Dendritic cell treated with granulocyte-macrophage colony-stimulating factor and Interleukin-4, amounts not matched to agents 40 ng/mL and 50 ng/mL, for 4 days (primary cell): ENCODE measurements around the gene THSD8.

Experiments used
- H3K27ac Mint-ChIP-seq: one replicate; pipeline ENCODE4 v1.8.0; 2022; ENCODE audit warnings: mild to moderate bottlenecking, mixed read lengths
- H3K27me3 Mint-ChIP-seq: one replicate; pipeline ENCODE4 v1.8.0; 2022; ENCODE audit warnings: mild to moderate bottlenecking, mixed read lengths
- H3K36me3 Mint-ChIP-seq: one replicate; pipeline ENCODE4 v1.8.0; 2022; ENCODE audit warnings: low read depth, mixed read lengths
- H3K4me1 Mint-ChIP-seq: one replicate; pipeline ENCODE4 v1.8.0; 2022; ENCODE audit warnings: low read depth, mixed read lengths
- H3K4me3 Mint-ChIP-seq: one replicate; pipeline ENCODE4 v1.8.0; 2022; ENCODE audit warnings: mild to moderate bottlenecking, moderate library complexity, mixed read lengths
- H3K9me3 Mint-ChIP-seq: one replicate; pipeline ENCODE4 v1.8.0; 2022; ENCODE audit warnings: mixed read lengths
- intact Hi-C: fragments of 100-400 bp; cut with micrococcal nuclease; formaldehyde crosslinking; loops from one replicate; pipeline ENCODE4 v1.15.0; 2022

THSD8 gene

GRCh38 chr19:12784871-12785430 lies 16.9 kb upstream of the THSD8 start:
- Mint-ChIP-seq H3K4me1 (peaks cover 35% of the 10 kb centered on the region), H3K9me3 (no peaks in the 10 kb centered on the region)
- intact Hi-C loops = no loop called here

GRCh38 chr19:12785431-12786031 lies 16.3 kb upstream of the THSD8 start:
- no peak overlapping the region for H3K4me3 Mint-ChIP-seq
- H3K36me3 Mint-ChIP-seq = peaks cover 13% of the 10 kb centered on the region
- no peak overlapping the region for H3K27ac Mint-ChIP-seq
- intact Hi-C loops = no loop called here
- H3K9me3 Mint-ChIP-seq = no peaks in the 10 kb centered on the region
- H3K27me3 Mint-ChIP-seq = no peaks in the 10 kb centered on the region
- H3K4me1 Mint-ChIP-seq = peaks cover 36% of the 10 kb centered on the region

More at GRCh38 chr19:12784871-12785430, 16.9 kb upstream of the THSD8 start:
- peaks cover 9% of the 10 kb centered on the region for H3K36me3 Mint-ChIP-seq
- no peaks in the 10 kb centered on the region for H3K27me3 Mint-ChIP-seq
- no peak overlapping the region for H3K4me3 Mint-ChIP-seq
- no peak overlapping the region for H3K27ac Mint-ChIP-seq

GRCh38 chr19:12786141-12786870 lies 15.6 kb upstream of the THSD8 start:
- H3K27me3 Mint-ChIP-seq = no peaks in the 10 kb centered on the region
- peaks cover 41% of the 10 kb centered on the region for H3K4me1 Mint-ChIP-seq
- no peak overlapping the region for H3K27ac Mint-ChIP-seq
- H3K36me3 Mint-ChIP-seq = peaks cover 20% of the 10 kb centered on the region
- H3K4me3 Mint-ChIP-seq = peak overlapping the region; percentile 40
- H3K9me3 Mint-ChIP-seq = no peaks in the 10 kb centered on the region
- intact Hi-C loops = no loop called here

DNA sequence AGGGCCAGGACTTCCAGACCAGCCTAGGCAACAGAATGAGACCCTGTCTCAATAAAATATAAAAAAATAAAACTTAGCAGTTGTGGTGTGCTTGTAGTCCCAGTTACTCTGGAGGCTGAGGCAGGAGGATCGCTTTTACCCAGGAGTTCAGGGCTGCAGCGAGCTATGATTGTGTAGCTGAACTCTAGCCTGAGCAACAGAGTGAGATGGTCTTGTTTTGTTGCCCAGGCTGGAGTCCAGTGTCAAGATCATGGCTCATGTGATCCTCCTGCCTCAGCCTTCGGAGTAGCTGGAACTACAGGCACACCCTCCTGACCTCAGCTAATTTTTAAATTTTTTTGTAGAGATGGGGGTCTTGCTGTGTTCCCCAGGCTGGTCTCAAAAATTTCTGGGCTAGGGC lies 14.9 kb upstream of the THSD8 start:
- peaks cover 35% of the 10 kb centered on the region for H3K4me1 Mint-ChIP-seq
- H3K27me3 Mint-ChIP-seq = no peaks in the 10 kb centered on the region
- no peak overlapping the region for H3K27ac Mint-ChIP-seq
- intact Hi-C loops = no loop called here
- no peaks in the 10 kb centered on the region for H3K9me3 Mint-ChIP-seq
- peaks cover 27% of the 10 kb centered on the region for H3K36me3 Mint-ChIP-seq
- peak overlapping the region; percentile 40 for H3K4me3 Mint-ChIP-seq

DNA sequence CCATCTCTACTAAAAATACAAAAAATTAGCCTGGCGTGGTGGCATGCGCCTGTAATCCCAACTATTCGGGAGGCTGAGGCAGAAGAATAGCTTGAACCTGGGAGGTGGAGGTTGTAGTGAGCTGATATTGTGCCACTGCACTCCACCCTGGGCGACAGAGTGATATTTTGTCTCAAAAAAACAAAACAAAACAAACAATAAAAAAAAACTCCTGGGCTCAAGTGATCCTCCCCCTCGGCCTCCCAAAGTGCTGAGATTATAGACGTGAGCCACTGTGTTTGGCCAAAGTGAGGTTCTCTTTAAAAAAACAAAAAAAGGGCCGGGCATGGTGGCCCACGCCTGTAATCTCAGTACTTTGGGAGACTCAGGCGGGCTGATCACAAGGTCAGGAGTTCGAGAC lies 14.4 kb upstream of the THSD8 start:
- Mint-ChIP-seq H3K27me3 (no peaks in the 10 kb centered on the region), H3K36me3 (peaks cover 32% of the 10 kb centered on the region), H3K9me3 (no peaks in the 10 kb centered on the region), H3K27ac (no peak overlapping the region), H3K4me1 (peaks cover 31% of the 10 kb centered on the region), H3K4me3 (no peak overlapping the region)
- intact Hi-C loops = no loop called here

DNA sequence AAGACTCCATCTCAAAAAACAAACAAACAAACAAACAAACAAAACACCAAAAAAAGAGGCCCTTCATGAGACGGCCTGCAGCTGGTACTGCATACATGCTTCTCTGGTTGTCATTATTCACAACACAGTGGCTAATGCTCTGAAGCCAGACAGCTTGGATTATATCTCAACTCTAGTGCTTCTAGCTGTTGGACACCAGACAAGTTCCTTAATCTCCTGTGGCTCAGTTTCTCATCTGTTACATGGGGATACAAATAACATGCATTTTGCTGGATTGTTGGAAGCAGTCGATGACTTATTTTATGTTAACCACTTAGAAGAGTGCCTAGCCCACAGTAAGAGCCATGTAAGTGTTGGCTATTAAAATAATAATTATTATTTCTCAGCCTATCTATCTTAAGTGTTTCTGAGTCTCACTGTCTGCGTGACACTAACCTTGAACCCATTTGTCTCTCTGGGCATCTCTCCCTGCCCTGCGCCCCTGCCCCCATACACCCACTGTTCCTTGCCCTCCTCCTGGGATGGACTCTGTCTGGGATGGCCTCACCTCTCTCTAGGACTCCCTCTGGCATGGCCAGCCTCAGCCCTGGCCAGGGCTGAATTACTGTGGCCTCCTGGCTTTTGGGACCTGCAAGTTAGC lies 13.7 kb upstream of the THSD8 start:
- Mint-ChIP-seq H3K27me3 (no peaks in the 10 kb centered on the region), H3K4me3 (peak overlapping the region; percentile 91)

GRCh38 chr19:12788682-12789097 lies 13.2 kb upstream of the THSD8 start:
- no peak overlapping the region for H3K27ac Mint-ChIP-seq
- no peaks in the 10 kb centered on the region for H3K27me3 Mint-ChIP-seq
- intact Hi-C loops = no loop called here
- H3K4me3 Mint-ChIP-seq = peak overlapping the region; percentile 91
- no peaks in the 10 kb centered on the region for H3K9me3 Mint-ChIP-seq
- H3K4me1 Mint-ChIP-seq = peaks cover 31% of the 10 kb centered on the region
- H3K36me3 Mint-ChIP-seq = peaks cover 44% of the 10 kb centered on the region

More for the DNA sequence above, 13.7 kb upstream of the THSD8 start:
- Mint-ChIP-seq H3K9me3 (no peaks in the 10 kb centered on the region), H3K36me3 (peaks cover 39% of the 10 kb centered on the region), H3K27ac (no peak overlapping the region), H3K4me1 (peaks cover 31% of the 10 kb centered on the region)
- intact Hi-C loops = no loop called here

DNA sequence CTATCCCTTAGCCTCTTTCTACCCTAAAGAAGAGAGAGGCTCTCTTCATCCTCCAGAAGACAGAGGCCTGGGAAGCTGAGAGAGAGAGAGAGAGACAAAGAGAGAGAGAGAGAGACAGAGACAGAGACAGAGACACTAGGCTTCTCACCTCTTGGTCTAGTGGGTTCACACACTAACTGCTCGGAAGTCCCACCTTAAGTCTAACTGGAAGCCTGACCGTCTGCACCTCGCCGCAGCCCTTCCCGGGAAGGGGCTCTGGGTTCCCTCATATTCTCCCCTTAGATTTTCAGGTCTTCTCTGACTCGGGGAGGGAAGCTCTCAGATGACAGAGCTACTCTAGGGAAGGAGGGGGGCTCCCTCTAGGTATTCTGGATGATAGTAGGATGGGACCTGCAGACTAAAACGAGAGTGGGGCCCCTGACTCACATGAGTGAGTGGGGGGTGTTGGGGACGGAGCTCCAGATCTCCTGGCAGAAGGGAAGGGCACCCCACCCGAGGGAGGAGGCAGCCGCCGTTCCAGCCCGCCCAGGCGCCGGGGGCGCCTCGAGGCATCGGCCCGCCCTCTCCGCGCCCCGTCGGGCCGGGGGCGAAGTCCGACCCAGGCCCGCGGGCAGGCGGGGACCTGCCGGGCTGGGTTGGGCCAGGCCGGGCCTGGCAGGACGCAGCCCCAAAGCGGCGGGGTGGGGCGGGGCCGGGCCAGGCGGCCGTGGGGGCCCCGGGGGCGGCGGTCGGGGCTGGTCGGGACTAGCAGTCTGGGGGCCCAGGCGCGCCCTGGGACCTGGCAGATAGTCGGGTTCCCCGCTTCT lies 12.6 kb upstream of the THSD8 start:
- no peaks in the 10 kb centered on the region for H3K9me3 Mint-ChIP-seq
- peaks cover 50% of the 10 kb centered on the region for H3K36me3 Mint-ChIP-seq
- no peak overlapping the region for H3K27ac Mint-ChIP-seq
- no peaks in the 10 kb centered on the region for H3K27me3 Mint-ChIP-seq
- intact Hi-C loops = no loop called here
- peaks cover 35% of the 10 kb centered on the region for H3K4me1 Mint-ChIP-seq
- H3K4me3 Mint-ChIP-seq = peak overlapping the region; percentile 95

DNA sequence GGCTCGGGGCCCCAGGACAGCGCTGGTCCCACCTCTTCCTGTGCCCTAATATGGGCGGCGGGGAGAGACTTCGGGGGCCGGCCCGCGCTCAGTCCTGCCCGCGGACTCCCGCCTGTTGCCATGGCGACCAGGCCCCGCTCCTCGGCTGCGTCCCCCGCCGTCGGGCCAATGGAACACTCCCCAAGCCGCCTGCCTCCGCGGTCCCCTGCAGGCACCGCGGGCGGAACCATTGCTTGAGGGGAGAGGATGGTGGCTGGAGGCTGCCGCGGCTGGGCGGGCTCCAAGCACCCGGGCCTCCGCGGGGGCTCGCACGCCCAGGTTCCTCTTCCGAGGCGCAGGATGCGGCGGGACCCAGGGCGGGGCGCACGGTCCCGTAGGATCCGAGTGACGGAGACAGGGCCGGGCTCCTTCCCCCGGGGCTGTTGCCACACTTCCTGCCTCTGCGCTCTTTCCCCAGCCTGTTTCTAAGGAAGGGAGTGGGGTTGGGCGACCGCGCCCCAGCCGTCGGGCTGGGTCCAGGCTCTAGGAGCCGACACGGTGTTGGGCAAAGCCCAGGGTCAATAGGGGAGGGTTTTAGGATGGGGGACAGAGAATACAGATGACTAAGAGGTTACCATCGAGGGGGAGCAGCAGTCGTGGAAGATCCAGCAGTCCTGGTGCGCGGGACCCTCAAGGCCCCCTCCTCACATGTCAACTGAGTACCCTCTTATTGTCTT lies 11.8 kb upstream of the THSD8 start:
- Mint-ChIP-seq H3K27me3 (no peaks in the 10 kb centered on the region), H3K4me3 (peak overlapping the region; percentile 95), H3K4me1 (peaks cover 43% of the 10 kb centered on the region), H3K9me3 (no peaks in the 10 kb centered on the region), H3K36me3 (peaks cover 51% of the 10 kb centered on the region), H3K27ac (no peak overlapping the region)
- intact Hi-C loops = loop anchor here (1.0 kb wide), 1 partner anchor 8 kb away; no protein-coding TSS in a partner anchor

GRCh38 chr19:12790628-12791344 lies 11.1 kb upstream of the THSD8 start:
- intact Hi-C loops = loop anchor here (1.0 kb wide), 2 partner anchors 8 to 13 kb away; no protein-coding TSS in a partner anchor
- Mint-ChIP-seq H3K4me3 (peak overlapping the region; percentile 95), H3K36me3 (peaks cover 51% of the 10 kb centered on the region), H3K9me3 (no peaks in the 10 kb centered on the region), H3K27ac (no peak overlapping the region), H3K27me3 (no peaks in the 10 kb centered on the region), H3K4me1 (peaks cover 48% of the 10 kb centered on the region)

- Mint-ChIP-seq H3K27me3 (no peaks in the 10 kb centered on the region), H3K9me3 (no peaks in the 10 kb centered on the region), H3K4me3 (peak within 1 kb of the TSS; percentile 95), H3K4me1 (peaks cover 55% of the 10 kb centered on the region), H3K36me3 (peaks cover 51% of the 10 kb centered on the region), H3K27ac (no peak within 1 kb of the TSS)
- intact Hi-C loops = loop anchor here (1.0 kb wide), 1 partner anchor 14 kb away; no protein-coding TSS in a partner anchor
Observed at GRCh38 chr19:12791345-12792050, 10.4 kb upstream of the THSD8 start, which contains the start of gene JUNB. Gene JUNB, plus strand, starts transcription at chr19:12791486. Its CDS starts 286 bp downstream, at chr19:12791772.
